ENCODE data around the gene UBE2Z. TPM values are rescaled to one million over a fixed set of nuclear protein-coding genes. Genes with fewer than 3 reads are reported as not detected.
A peak's percentile ranks its signal among the peaks of the same experiment; 100 is the strongest.
"Not testable (repeated sequence)": the region's sequence is repeated elsewhere in the genome, so short reads cannot be mapped to it uniquely, and the experiment has no call there.

Gene UBE2Z
- total RNA-seq, 6 experiments from 2014 or later: 19.6 to 30.9 (median 26.3) TPM

DNA sequence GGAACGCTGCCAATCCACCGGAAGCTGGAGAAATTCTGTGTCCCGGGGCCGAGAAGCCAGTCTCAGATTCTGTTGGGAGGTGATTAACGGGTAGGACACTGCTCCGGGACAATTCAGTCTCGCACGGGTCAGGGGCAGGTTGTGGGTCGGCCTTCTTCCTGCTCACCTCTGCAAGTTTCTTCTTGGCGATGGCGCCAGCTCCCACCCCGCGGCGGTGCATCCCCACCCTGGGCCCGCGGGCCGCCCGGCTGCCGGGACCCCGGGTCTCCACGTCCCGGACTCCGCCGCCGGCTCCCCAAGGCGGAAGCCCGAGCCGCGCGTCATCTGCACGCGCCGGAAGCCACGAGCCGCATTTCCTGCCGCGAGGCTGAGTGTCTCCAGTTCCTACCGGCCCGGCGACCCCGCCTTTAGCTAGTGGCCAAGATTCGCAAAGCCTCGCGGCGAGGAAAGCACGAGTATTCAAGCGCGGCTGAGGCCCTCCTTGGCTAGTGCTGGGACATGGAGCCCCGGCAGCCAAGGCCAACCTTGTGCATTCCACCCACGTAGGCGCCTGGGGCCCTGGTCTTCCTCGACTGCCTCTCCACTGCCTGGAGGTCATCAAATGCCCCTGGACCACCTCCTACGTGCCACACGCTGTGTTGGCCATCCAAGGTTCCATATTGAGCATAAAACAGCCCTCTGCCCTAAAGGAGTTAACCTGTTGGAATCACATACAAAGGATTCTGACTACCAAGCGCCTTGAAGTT lies 36.5 kb downstream of the UBE2Z start, which contains the start of gene SNF8:
SNF8 (minus strand) TSS at position 328 of the 746 bp plus-strand sequence; CDS start at position 220, 108 bp downstream.
- H3K27ac ChIP-seq: peak within 1 kb of the TSS; percentile 55 to 81 (median 73)
- intact Hi-C loops (cut with DNase I): no loop called here
- peak; percentile 77 for TF ChIP-seq POLR2A (IDR thresholded peaks at IDR 0.05)
- TF ChIP-seq, protein P1, sequence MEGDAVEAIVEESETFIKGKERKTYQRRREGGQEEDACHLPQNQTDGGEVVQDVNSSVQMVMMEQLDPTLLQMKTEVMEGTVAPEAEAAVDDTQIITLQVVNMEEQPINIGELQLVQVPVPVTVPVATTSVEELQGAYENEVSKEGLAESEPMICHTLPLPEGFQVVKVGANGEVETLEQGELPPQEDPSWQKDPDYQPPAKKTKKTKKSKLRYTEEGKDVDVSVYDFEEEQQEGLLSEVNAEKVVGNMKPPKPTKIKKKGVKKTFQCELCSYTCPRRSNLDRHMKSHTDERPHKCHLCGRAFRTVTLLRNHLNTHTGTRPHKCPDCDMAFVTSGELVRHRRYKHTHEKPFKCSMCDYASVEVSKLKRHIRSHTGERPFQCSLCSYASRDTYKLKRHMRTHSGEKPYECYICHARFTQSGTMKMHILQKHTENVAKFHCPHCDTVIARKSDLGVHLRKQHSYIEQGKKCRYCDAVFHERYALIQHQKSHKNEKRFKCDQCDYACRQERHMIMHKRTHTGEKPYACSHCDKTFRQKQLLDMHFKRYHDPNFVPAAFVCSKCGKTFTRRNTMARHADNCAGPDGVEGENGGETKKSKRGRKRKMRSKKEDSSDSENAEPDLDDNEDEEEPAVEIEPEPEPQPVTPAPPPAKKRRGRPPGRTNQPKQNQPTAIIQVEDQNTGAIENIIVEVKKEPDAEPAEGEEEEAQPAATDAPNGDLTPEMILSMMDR (IDR thresholded peaks at IDR 0.05): no peak
- 0% methylated on average over 5 of the region's 55 CpGs for WGBS (ENCODE audit: insufficient coverage, low coverage, low lambda C conversion rate, missing lambda C conversion rate)
- H3K27me3 ChIP-seq: no peaks in the 10 kb centered on the region
- H3K36me3 ChIP-seq: peaks cover 0 to 7% (median 0%) of the 10 kb centered on the region in 4 donors
- DNase-seq (peak; percentile 87 to 92 (median 90)), ATAC-seq (peak; percentile 94 to 99 (median 98))
- no peaks in the 10 kb centered on the region for H3K9me3 ChIP-seq
- peaks cover 0 to 16% (median 0%) of the 10 kb centered on the region in 4 donors for H3K4me1 ChIP-seq
- peak within 1 kb of the TSS; percentile 75 to 94 (median 85) for H3K4me3 ChIP-seq

DNA sequence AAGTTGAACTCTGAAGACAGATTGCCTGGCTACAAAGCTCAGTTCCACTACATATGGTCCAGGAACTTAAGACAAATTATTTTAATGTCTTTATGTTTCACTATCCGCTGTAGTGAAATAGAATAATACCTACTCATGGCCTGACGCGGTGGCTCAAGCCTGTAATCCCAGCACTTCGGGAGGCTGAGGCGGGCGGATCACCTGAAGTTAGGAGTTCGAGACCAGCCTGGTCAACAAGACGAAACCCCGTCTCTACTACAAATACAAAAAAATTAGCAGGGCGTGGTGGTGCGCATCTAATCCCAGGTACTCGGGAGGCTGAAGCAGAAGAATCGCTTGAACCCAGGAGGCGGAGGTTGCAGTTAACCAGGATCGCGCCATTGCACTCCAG lies 37.0 kb downstream of the UBE2Z start:
- Histone ChIP-seq H3K4me3 (peak overlapping the region; percentile 75 to 94 (median 85)), H3K27ac (peak overlapping the region in 1 of 3 donors; percentile 73), H3K4me1 (peaks cover 0 to 16% (median 0%) of the 10 kb centered on the region in 4 donors)
- DNase-seq; H3K9me3 ChIP-seq; H3K27me3 ChIP-seq; ATAC-seq; intact Hi-C loops (cut with DNase I); H3K36me3 ChIP-seq: not testable (repeated sequence)
- 85% methylated on average over 15 of the region's 16 CpGs for WGBS (ENCODE audit: insufficient coverage, low coverage, low lambda C conversion rate, missing lambda C conversion rate)

- ATAC-seq (no peak), DNase-seq (no peak)
- Histone ChIP-seq H3K27me3 (no peaks in the 10 kb centered on the region), H3K27ac (no peak overlapping the region), H3K9me3 (no peaks in the 10 kb centered on the region), H3K4me1 (no peaks in the 10 kb centered on the region), H3K4me3 (no peak overlapping the region), H3K36me3 (no peaks in the 10 kb centered on the region)
- intact Hi-C loops (cut with DNase I): no loop called here
- WGBS (ENCODE audit: insufficient coverage, low coverage, low lambda C conversion rate, missing lambda C conversion rate): 40% methylated on average over 2 of the region's 5 CpGs
- no peak for TF ChIP-seq POLR2A (IDR thresholded peaks at IDR 0.05)
- TF ChIP-seq, protein P1 (IDR thresholded peaks at IDR 0.05): no peak
Observed at GRCh38 chr17:48951572-48951971, 43.4 kb downstream of the UBE2Z start.

GRCh38 chr17:48952904-48953303 lies 44.7 kb downstream of the UBE2Z start:
- Histone ChIP-seq H3K9me3 (no peaks in the 10 kb centered on the region), H3K27ac (no peak overlapping the region), H3K27me3 (no peaks in the 10 kb centered on the region), H3K4me1 (no peaks in the 10 kb centered on the region), H3K36me3 (no peaks in the 10 kb centered on the region), H3K4me3 (no peak overlapping the region)
- WGBS (ENCODE audit: insufficient coverage, low coverage, low lambda C conversion rate, missing lambda C conversion rate): 24% methylated on average over 5 of the region's 5 CpGs
- DNase-seq: no peak
- ATAC-seq: no peak
- intact Hi-C loops (cut with DNase I): no loop called here
- no peak for TF ChIP-seq POLR2A (IDR thresholded peaks at IDR 0.05)
- TF ChIP-seq, protein P1 (IDR thresholded peaks at IDR 0.05): no peak

GRCh38 chr17:48954300-48954755 lies 46.1 kb downstream of the UBE2Z start:
- Histone ChIP-seq H3K4me1 (no peaks in the 10 kb centered on the region), H3K27me3 (no peaks in the 10 kb centered on the region), H3K36me3 (no peaks in the 10 kb centered on the region), H3K4me3 (no peak overlapping the region), H3K27ac (no peak overlapping the region), H3K9me3 (no peaks in the 10 kb centered on the region)
- TF ChIP-seq, protein P1 (IDR thresholded peaks at IDR 0.05): no peak
- no peak for TF ChIP-seq POLR2A (IDR thresholded peaks at IDR 0.05)
- 0% methylated on average over 5 of the region's 7 CpGs for WGBS (ENCODE audit: insufficient coverage, low coverage, low lambda C conversion rate, missing lambda C conversion rate)
- intact Hi-C loops (cut with DNase I): no loop called here
- no peak for ATAC-seq
- no peak for DNase-seq

Data from right lobe of liver (tissue), 6 donors.